ENCODE results near the gene C17orf100.

DNA sequence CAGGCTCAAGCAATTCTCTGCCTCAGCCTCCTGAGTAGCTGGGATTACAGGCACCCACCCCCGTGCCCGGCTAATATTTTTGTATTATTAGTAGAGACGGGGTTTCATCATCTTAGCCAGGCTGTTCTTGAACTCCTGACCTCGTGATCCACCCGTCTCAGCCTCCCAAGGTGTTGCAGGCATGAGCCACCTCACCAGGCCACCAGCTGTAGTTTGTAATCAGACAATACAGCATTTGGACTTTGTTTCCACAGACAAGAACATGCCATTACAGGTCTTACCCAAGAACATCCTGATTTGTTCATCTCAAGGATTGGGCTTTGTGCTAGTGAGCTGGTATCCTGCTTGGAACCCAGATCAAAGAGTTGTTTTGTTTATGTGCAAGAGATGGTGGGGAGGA, 30.1 kb downstream of the C17orf100 start:
- TF ChIP-seq, protein P1, sequence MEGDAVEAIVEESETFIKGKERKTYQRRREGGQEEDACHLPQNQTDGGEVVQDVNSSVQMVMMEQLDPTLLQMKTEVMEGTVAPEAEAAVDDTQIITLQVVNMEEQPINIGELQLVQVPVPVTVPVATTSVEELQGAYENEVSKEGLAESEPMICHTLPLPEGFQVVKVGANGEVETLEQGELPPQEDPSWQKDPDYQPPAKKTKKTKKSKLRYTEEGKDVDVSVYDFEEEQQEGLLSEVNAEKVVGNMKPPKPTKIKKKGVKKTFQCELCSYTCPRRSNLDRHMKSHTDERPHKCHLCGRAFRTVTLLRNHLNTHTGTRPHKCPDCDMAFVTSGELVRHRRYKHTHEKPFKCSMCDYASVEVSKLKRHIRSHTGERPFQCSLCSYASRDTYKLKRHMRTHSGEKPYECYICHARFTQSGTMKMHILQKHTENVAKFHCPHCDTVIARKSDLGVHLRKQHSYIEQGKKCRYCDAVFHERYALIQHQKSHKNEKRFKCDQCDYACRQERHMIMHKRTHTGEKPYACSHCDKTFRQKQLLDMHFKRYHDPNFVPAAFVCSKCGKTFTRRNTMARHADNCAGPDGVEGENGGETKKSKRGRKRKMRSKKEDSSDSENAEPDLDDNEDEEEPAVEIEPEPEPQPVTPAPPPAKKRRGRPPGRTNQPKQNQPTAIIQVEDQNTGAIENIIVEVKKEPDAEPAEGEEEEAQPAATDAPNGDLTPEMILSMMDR (conservative IDR thresholded peaks at IDR 0.05; ENCODE audit: low read length), result no peak
- TF ChIP-seq EZH2phosphoT487 (IDR thresholded peaks at IDR 0.05; ENCODE audit: borderline replicate concordance), result no peak
